HL-60/S4 treated with phorbol 12-myristate 13-acetate at 8.2 ng/mL for 4 days and 3 days (cell line): ENCODE results near the gene DLX6.

Source experiments
- in situ Hi-C: fragments of 300-500 bp; cut with MboI; formaldehyde crosslinking; loops from 2 replicates; pipeline ENCODE4 v1.15.0; 2022; ENCODE audit warnings: low sequenced_read_pairs

The DLX6 gene

GRCh38 chr7:96995406-96996110 is 9.8 kb upstream of the DLX6 start:
- in situ Hi-C loops: no loop called here

GRCh38 chr7:96996111-96996957 is 9.0 kb upstream of the DLX6 start:
- in situ Hi-C loops: no loop called here

- in situ Hi-C loops: no loop called here
These were observed 8.3 kb upstream of the DLX6 start for GRCh38 chr7:96996958-96997511.

- in situ Hi-C loops: no loop called here
These were observed 7.8 kb upstream of the DLX6 start for GRCh38 chr7:96997512-96998032.

GRCh38 chr7:96998333-96998732 is 7.0 kb upstream of the DLX6 start:
- in situ Hi-C loops: no loop called here

GRCh38 chr7:96998744-96999143 is 6.6 kb upstream of the DLX6 start:
- in situ Hi-C loops: no loop called here

GRCh38 chr7:97001221-97001620 is 4.1 kb upstream of the DLX6 start:
- in situ Hi-C loops: no loop called here

GRCh38 chr7:97001656-97002554 is 3.4 kb upstream of the DLX6 start:
- in situ Hi-C loops: no loop called here

GRCh38 chr7:97002555-97003261 is 2.6 kb upstream of the DLX6 start:
- in situ Hi-C loops: no loop called here

- in situ Hi-C loops: no loop called here
These were observed 1.8 kb upstream of the DLX6 start for GRCh38 chr7:97003262-97004246.

- in situ Hi-C loops: no loop called here
These were observed 838 bp upstream of the DLX6 start for GRCh38 chr7:97004247-97005182.

GRCh38 chr7:97006055-97006815 is 882 bp downstream of the DLX6 start:
- in situ Hi-C loops: no loop called here

- in situ Hi-C loops: no loop called here
These were observed 1.6 kb downstream of the DLX6 start for GRCh38 chr7:97006816-97007582.

GRCh38 chr7:97007583-97007861 is 2.2 kb downstream of the DLX6 start:
- in situ Hi-C loops: no loop called here

- in situ Hi-C loops: no loop called here
These were observed 3.0 kb downstream of the DLX6 start for GRCh38 chr7:97008275-97008917.
